Stimulated activated CD4-positive, alpha-beta T cell treated with anti-CD3 and anti-CD28 coated beads, Interleukin-2, amount 100 ng/mL, for 48 hours (primary cell): ENCODE data around the gene FAM199X.
"Not testable (repeated sequence)": the region's sequence is repeated elsewhere in the genome, so short reads cannot be mapped to it uniquely, and the experiment has no call there.

Experiments
- DNase-seq, 2 donors: peaks; one replicate each; pipeline ENCODE4 v3.0.0-alpha.2; 2020

Gene FAM199X

DNA sequence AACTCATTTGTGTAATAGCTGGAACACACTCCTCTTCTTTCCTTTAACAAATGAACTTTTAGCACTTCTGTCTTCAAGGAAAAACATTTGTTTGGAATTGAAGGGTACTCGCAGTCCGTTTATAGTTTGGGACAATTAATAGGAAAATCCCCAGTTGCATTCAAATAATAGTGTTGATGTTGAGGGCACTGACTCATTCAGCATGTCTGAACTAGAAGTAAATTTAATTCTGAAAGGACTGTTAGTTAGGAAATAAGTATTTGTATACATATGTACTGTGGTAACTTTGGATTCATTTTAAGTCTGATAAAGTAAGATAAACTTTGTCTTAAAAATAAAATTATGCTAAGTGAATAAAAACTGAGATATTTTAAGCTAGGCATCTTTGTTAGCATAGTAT lies 27.2 kb downstream of the FAM199X start:
- no peak for DNase-seq

GRCh38 chrX:104195013-104195412 lies 28.8 kb downstream of the FAM199X start:
- no peak for DNase-seq

DNA sequence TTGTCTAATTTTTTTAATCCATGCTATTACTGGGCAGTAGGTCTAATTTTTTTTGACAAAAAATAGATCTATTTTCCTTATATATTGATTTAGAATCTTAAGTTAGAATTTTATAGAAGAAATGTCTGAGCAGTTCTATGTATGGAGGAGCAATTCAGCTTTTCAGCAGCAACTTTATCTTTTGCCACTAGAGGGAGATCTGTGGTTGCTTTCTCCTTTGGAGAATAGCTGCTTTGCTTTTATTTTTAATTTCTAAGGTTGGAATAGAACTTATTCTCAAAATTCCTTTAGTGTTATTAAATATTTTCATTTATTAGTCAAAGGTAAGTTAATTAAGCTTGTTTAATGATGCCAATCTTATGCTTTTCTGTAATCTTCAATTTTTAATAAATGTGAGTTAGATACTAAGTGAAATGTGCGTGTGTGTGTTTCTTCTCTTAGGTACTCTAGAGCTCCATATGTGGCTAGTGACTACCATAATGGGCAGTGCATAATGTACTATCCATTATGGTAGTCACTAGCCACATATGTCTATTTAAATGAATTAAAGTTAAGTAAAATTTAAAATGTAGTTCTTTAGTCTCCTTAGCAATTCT lies 29.3 kb downstream of the FAM199X start:
- DNase-seq = no peak

DNA sequence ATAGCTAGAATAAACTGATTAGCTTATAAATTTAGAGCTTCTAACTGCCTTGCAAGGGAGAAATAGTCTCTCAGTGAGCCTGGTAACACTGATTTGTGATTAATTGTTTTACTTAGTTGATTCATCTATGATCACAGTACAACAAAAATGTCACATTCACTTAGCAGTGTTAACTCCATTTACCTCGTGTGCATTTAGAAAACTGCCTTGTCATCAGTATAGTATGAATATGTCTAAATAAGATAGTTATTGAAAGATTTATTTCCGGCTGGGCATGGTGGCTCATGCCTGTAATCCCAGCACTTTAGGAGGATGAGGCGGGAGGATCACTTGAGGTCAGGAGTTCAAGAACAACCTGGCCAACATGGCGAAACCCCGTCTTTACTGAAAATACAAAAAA lies 39.3 kb downstream of the FAM199X start:
- no peak for DNase-seq

DNA sequence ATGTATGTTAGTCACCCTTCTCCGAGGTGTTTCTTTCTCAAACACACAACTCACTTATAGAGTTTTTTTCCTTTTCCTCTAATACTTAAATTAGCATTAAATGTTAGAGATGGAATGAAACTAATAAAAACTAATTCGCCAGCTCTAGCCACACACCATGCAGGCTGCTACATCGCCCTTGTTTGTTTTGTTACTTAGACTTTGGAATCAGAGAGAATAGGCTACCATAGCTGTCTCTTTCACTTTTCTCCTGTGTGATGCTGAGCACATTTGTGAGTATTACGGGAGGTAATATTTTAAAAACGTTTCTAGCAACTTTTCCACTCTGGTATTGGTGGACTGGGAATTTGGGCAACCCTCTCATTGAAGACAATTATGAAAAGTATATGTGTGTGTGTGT lies 44.9 kb downstream of the FAM199X start:
- no peak for DNase-seq

- DNase-seq = not testable (repeated sequence)
These were observed 63.8 kb downstream of the FAM199X start for GRCh38 chrX:104230060-104230459.
